SK-N-MC (cell line): ENCODE data around the gene VPS37C.
"Not testable (repeated sequence)": the region's sequence is repeated elsewhere in the genome, so short reads cannot be mapped to it uniquely, and the experiment has no call there.

ENCODE experiments used
- EZH2 ChIP-seq: fragments of 200-600 bp; sonication (generic); IDR thresholded peaks from one replicate; pipeline ENCODE4 v1.6.1; 2017; ENCODE audit warnings: antibody characterized with exemption
- FOXP2 ChIP-seq: optimal IDR thresholded peaks from 2 replicates; pipeline ENCODE3; 2011; ENCODE audit warnings: mild to moderate bottlenecking, moderate library complexity; ENCODE audit not compliant: insufficient read depth; ENCODE audit errors: extremely low read length, control extremely low read depth
- POLR2AphosphoS5 ChIP-seq: IDR thresholded peaks from 2 replicates; pipeline ENCODE4 v1.6.1; 2012; ENCODE audit warnings: mild to moderate bottlenecking, low read depth, low read length, borderline replicate concordance

DNA sequence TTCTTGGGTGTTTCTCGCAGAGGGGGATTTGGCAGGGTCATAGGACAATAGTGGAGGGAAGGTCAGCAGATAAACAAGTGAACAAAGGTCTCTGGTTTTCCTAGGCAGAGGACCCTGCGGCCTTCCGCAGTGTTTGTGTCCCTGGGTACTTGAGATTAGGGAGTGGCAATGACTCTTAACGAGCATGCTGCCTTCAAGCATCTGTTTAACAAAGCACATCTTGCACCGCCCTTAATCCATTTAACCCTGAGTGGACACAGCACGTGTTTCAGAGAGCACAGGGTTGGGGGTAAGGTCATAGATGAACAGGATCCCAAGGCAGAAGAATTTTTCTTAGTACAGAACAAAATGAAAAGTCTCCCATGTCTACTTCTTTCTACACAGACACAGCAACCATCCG lies 4.6 kb upstream of the VPS37C start:
- TF ChIP-seq POLR2AphosphoS5, EZH2, FOXP2: not testable (repeated sequence)
